Measurements from ENCODE around the gene CCDC183.
"Not testable (repeated sequence)": the region's sequence is repeated elsewhere in the genome, so short reads cannot be mapped to it uniquely, and the experiment has no call there.

The CCDC183 gene

GRCh38 chr9:136826188-136826541 is 30.0 kb downstream of the CCDC183 start:
- no peak for DNase-seq

GRCh38 chr9:136826703-136827582 is 30.8 kb downstream of the CCDC183 start:
- DNase-seq, result no peak

- no peak for DNase-seq
These were observed 31.8 kb downstream of the CCDC183 start for GRCh38 chr9:136827794-136828473.

- DNase-seq, result no peak
These were observed 32.5 kb downstream of the CCDC183 start for GRCh38 chr9:136828474-136829140.

- DNase-seq, result no peak
These were observed 33.3 kb downstream of the CCDC183 start for GRCh38 chr9:136829412-136829811.

- no peak for DNase-seq
These were observed 34.1 kb downstream of the CCDC183 start for GRCh38 chr9:136829981-136830885.

- no peak for DNase-seq
These were observed 35.0 kb downstream of the CCDC183 start for GRCh38 chr9:136831002-136831719.

- no peak for DNase-seq
These were observed 35.6 kb downstream of the CCDC183 start for GRCh38 chr9:136831720-136832104.

GRCh38 chr9:136832581-136832980 is 36.4 kb downstream of the CCDC183 start:
- DNase-seq, result no peak

GRCh38 chr9:136833381-136834048 is 37.4 kb downstream of the CCDC183 start:
- not testable (repeated sequence) for DNase-seq

GRCh38 chr9:136835162-136835931 is 39.2 kb downstream of the CCDC183 start:
- no peak for DNase-seq

- no peak for DNase-seq
These were observed 40.1 kb downstream of the CCDC183 start for GRCh38 chr9:136835932-136836904.

- no peak for DNase-seq
These were observed 41.2 kb downstream of the CCDC183 start for GRCh38 chr9:136837146-136837855.

GRCh38 chr9:136837856-136838277 is 41.7 kb downstream of the CCDC183 start:
- DNase-seq, result not testable (repeated sequence)

GRCh38 chr9:136838314-136839228 is 42.4 kb downstream of the CCDC183 start:
- no peak for DNase-seq

GRCh38 chr9:136839229-136840139 is 43.3 kb downstream of the CCDC183 start:
- DNase-seq, result no peak
